GM18519 (cell line): ENCODE results near the gene RIOX2.

ENCODE experiments used
- ATAC-seq: cut with Tn5 transposase; IDR thresholded peaks from one replicate; pipeline ENCODE4 v1.9.1; 2021; ENCODE audit warnings: mild to moderate bottlenecking, moderate library complexity; ENCODE audit not compliant: unreplicated experiment, low FRiP score

Gene RIOX2

GRCh38 chr3:97957617-97958311, 14.5 kb downstream of the RIOX2 start:
- ATAC-seq = no peak

GRCh38 chr3:97956051-97956450, 16.2 kb downstream of the RIOX2 start:
- ATAC-seq = no peak

GRCh38 chr3:97954228-97954827, 17.9 kb downstream of the RIOX2 start:
- ATAC-seq = peak; percentile 57

- ATAC-seq = no peak
These were observed 19.4 kb downstream of the RIOX2 start for GRCh38 chr3:97952872-97953271.

GRCh38 chr3:97952280-97952679, 20.0 kb downstream of the RIOX2 start:
- ATAC-seq = no peak

- no peak for ATAC-seq
These were observed 21.9 kb downstream of the RIOX2 start for GRCh38 chr3:97950360-97950759.

- ATAC-seq = no peak
These were observed 22.5 kb downstream of the RIOX2 start for GRCh38 chr3:97949743-97950142.

GRCh38 chr3:97949110-97949485, 23.1 kb downstream of the RIOX2 start:
- no peak for ATAC-seq

GRCh38 chr3:97948351-97949109, 23.7 kb downstream of the RIOX2 start:
- ATAC-seq = no peak

GRCh38 chr3:97942801-97943546, 29.3 kb downstream of the RIOX2 start:
- no peak for ATAC-seq

- ATAC-seq = no peak
These were observed 32.2 kb downstream of the RIOX2 start for GRCh38 chr3:97940034-97940433.

- ATAC-seq = no peak
These were observed 32.8 kb downstream of the RIOX2 start for GRCh38 chr3:97939401-97939800.

- ATAC-seq = no peak
These were observed 33.8 kb downstream of the RIOX2 start for GRCh38 chr3:97938444-97938843.

GRCh38 chr3:97937205-97937604, 35.0 kb downstream of the RIOX2 start:
- no peak for ATAC-seq

GRCh38 chr3:97935842-97936241, 36.4 kb downstream of the RIOX2 start:
- ATAC-seq = no peak

- no peak for ATAC-seq
These were observed 37.1 kb downstream of the RIOX2 start for GRCh38 chr3:97934980-97935695.

GRCh38 chr3:97932387-97932801, 39.8 kb downstream of the RIOX2 start:
- no peak for ATAC-seq

GRCh38 chr3:97931218-97931617, 41.0 kb downstream of the RIOX2 start:
- ATAC-seq = no peak

GRCh38 chr3:97930018-97930417, 42.2 kb downstream of the RIOX2 start:
- ATAC-seq = no peak

- ATAC-seq = no peak
These were observed 43.2 kb downstream of the RIOX2 start for GRCh38 chr3:97928986-97929385.
